Tongue (tissue), 2 donors: ENCODE measurements around the gene CUX1. TPM values are rescaled to one million over a fixed set of nuclear protein-coding genes. Genes with fewer than 3 reads are reported as not detected.
"Not testable (repeated sequence)": the region's sequence is repeated elsewhere in the genome, so short reads cannot be mapped to it uniquely, and the experiment has no call there.

Source experiments
- DNase-seq: peaks from one replicate; pipeline ENCODE4 v3.0.0-alpha.2; 2015
- total RNA-seq: library from RNA; depleted of rRNA; stranded (reverse); fragments of >200 nt; gene quantifications from one replicate; pipeline ENCODE4 v1.2.3, GENCODE V29; 2014

The CUX1 gene
- total RNA-seq, 1 donor from 2014 or later: 123 TPM

GRCh38 chr7:101869901-101870290, 52.5 kb downstream of the CUX1 start:
- no peak for DNase-seq

GRCh38 chr7:101870361-101871062, 53.1 kb downstream of the CUX1 start:
- DNase-seq: peak; percentile 55

GRCh38 chr7:101871351-101871750, 53.9 kb downstream of the CUX1 start:
- DNase-seq: no peak

GRCh38 chr7:101874028-101874427, 56.6 kb downstream of the CUX1 start:
- DNase-seq: no peak

GRCh38 chr7:101875283-101875846, 57.9 kb downstream of the CUX1 start:
- no peak for DNase-seq

GRCh38 chr7:101877882-101878591, 60.6 kb downstream of the CUX1 start:
- no peak for DNase-seq

- no peak for DNase-seq
Observed at GRCh38 chr7:101878938-101879337, 61.5 kb downstream of the CUX1 start.

GRCh38 chr7:101879565-101879964, 62.1 kb downstream of the CUX1 start:
- no peak for DNase-seq

GRCh38 chr7:101880282-101881054, 63.0 kb downstream of the CUX1 start:
- no peak for DNase-seq

- no peak for DNase-seq
Observed at GRCh38 chr7:101882005-101882421, 64.6 kb downstream of the CUX1 start.

- DNase-seq: peak; percentile 84
Observed at GRCh38 chr7:101882595-101883564, 65.5 kb downstream of the CUX1 start.

GRCh38 chr7:101884671-101885596, 67.5 kb downstream of the CUX1 start:
- no peak for DNase-seq

GRCh38 chr7:101885597-101885955, 68.2 kb downstream of the CUX1 start:
- no peak for DNase-seq

GRCh38 chr7:101887352-101887751, 69.9 kb downstream of the CUX1 start:
- not testable (repeated sequence) for DNase-seq

- DNase-seq: not testable (repeated sequence)
Observed at GRCh38 chr7:101888564-101888963, 71.1 kb downstream of the CUX1 start.

- DNase-seq: no peak
Observed at GRCh38 chr7:101890749-101891523, 73.5 kb downstream of the CUX1 start.

- no peak for DNase-seq
Observed at GRCh38 chr7:101891936-101892640, 74.7 kb downstream of the CUX1 start.

GRCh38 chr7:101893341-101894082, 76.1 kb downstream of the CUX1 start:
- no peak for DNase-seq
